IPS DF 4.7 (cell line): ENCODE results near the gene PAX7.

Source experiments
- DNase-seq: peaks from one replicate; pipeline ENCODE4 v3.0.0-alpha.2; 2013; ENCODE audit warnings: low spot score; ENCODE audit errors: extremely low read depth

PAX7 gene

DNA sequence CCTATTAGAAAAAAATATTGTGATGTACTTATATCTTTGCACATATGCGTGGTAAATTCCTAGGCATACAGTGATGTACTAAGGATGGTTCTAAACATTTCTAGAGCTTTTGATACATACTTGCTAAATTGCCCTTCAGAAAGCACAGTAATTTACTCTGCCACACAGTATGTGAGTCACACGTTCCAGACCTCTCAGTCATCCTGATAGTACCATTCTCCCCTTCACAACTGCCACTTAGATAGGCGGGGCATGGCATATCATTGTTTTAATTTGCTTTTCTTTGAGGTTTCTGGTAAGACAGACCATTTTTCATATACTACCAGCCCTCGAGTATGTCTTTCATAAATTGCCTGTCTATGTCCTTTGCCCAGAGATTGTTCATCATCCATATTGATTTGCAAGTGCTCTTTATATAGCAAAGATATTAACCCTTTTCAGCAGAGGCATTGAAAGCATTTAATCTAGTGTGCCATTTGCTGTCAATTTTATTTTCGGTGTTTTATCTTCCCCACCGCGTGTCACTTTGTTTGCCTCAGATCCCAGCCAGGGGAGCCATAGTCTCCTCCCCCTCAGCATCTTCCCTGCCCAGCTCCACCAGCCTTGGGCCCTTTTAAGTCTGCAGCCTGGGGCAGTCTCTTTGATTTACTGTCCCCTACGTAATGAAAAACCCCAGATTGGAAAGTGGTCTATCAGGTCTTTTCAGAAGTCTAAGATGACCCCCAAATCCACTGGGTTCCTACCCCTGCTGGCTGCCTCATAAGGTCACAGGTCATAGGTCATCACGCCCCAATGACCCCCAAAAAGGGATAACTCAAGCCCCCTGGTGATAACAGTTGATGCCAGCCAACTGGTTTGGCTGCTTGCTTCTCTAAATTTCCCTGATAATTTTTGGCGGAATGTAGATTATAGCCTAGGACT, 11.8 kb upstream of the PAX7 start:
- no peak for DNase-seq

DNA sequence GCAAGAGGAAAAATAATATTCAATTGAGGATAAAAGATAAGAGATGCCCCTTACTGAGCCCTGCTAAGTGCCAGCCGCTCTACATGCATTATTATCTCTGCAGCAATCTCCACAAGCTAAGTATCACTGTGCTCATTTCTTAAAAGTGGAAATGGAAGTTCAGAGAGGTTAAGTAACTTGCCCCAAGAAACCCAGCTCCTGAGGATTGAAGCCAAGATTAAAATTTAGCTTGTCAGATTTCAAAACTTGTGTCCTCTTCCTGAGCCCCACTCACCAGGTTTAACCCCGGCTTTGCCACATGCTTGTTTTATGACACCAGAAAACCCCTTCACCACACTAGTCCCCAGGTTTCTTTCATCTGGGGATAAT, 11.2 kb upstream of the PAX7 start:
- no peak for DNase-seq

DNA sequence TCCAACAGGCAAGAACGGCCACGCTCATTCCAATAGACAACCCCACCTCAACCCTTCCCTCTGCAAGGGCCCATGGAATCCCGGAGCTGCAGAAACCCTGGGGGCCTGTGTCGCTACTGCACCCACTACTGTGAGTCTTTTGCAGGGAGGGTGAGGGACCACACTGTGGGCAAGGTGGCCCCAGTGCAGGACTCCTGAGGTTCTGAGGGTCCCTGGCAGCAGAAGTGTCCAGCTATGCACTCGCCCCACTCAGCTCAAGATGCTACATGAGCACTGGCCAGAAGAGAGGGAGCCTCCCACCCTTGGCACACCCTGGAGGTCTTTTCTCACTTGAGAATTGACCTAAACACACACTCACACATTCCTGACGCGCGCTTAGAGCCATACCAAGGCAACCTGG, 2.1 kb upstream of the PAX7 start:
- no peak for DNase-seq

- DNase-seq: no peak
These were observed 761 bp upstream of the PAX7 start for GRCh38 chr1:18629659-18630510.

DNA sequence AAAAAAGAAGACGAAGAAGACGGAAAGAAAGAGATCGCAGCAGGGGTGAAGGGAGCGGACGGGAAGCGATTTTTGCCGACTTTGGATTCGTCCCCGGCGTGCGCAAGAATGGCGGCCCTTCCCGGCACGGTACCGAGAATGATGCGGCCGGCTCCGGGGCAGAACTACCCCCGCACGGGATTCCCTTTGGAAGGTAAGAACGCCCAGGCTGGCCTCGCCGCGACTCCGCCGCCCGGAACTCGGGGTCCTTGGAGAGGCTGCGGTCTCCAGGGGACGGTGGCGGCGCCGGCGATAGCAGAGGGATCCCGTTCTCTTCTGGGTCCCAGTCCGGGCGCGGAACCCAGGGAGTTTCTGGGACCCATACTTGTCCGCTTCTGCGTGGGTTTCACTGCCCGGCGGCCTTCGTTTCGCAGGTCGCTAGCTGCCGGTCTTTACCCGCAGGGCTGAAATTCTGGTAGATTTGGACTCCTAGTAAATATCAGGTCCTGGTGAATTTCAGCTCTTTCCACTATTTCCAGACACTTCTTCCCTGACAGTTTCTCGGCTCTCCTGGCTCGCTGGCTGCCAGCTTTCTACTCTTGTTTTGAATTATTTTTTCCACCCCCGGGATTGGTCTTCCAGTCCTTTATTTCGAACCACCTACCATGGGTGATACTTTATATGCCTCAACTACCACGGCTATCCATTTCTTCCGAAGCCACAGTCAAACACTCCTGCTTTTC, 1.0 kb downstream of the PAX7 start:
- DNase-seq: no peak

- no peak for DNase-seq
These were observed 1.6 kb downstream of the PAX7 start for GRCh38 chr1:18632218-18632588.

DNA sequence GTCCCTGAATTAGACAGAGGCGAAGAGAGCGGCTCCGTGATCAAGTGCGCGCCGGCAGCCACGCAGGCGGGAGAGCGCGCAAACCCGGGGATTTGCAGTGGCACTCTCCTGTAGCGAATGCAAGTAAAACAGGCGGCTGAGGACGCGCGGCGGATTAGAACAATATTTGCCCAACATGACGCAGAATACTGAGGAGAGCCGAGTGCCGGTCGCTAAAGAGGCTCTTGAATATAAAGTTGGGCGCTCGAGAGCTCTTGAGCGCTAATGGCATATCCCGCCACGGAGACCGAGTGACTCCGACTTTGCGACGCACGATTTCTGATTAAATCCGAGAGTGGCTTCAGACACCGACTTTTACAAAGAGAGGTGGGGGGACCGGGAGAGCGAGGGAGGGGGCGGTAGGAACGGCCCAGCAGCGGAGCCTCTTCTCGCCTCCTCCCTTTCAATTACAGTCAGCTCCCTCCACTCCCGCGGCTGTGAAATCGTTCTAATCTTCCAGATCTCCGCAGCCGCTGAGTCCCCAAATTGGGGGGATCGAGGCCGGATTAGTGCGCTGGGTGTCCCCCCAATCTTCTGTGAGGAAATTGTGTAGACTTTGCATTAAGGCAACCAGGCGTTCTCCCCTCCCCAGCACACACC, 2.3 kb downstream of the PAX7 start:
- no peak for DNase-seq

- no peak for DNase-seq
These were observed 2.9 kb downstream of the PAX7 start for GRCh38 chr1:18633422-18634155.

- DNase-seq: no peak
These were observed 3.6 kb downstream of the PAX7 start for GRCh38 chr1:18634276-18634675.

DNA sequence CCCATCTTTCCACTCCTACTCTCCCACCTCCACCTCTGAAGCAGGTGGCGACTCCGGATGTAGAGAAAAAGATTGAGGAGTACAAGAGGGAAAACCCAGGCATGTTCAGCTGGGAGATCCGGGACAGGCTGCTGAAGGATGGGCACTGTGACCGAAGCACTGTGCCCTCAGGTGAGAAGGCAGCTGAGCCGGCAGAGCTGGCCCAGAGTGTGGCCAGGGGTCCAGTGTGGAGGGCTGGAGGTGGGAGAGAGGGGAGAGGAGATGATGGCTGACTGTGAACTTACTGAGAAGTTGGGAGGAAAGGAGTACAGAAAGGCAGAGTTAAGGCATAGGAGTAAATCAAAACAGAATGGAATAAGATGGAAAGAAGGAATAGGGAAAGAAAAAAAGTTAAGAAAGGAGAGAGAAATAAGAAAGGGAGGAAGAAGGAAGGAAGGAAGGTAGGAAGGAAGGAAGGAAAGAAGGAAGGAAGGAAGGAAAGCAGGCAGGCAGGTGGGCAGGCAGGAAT, 4.5 kb downstream of the PAX7 start:
- no peak for DNase-seq

- DNase-seq: no peak
These were observed 5.4 kb downstream of the PAX7 start for GRCh38 chr1:18635891-18636595.

DNA sequence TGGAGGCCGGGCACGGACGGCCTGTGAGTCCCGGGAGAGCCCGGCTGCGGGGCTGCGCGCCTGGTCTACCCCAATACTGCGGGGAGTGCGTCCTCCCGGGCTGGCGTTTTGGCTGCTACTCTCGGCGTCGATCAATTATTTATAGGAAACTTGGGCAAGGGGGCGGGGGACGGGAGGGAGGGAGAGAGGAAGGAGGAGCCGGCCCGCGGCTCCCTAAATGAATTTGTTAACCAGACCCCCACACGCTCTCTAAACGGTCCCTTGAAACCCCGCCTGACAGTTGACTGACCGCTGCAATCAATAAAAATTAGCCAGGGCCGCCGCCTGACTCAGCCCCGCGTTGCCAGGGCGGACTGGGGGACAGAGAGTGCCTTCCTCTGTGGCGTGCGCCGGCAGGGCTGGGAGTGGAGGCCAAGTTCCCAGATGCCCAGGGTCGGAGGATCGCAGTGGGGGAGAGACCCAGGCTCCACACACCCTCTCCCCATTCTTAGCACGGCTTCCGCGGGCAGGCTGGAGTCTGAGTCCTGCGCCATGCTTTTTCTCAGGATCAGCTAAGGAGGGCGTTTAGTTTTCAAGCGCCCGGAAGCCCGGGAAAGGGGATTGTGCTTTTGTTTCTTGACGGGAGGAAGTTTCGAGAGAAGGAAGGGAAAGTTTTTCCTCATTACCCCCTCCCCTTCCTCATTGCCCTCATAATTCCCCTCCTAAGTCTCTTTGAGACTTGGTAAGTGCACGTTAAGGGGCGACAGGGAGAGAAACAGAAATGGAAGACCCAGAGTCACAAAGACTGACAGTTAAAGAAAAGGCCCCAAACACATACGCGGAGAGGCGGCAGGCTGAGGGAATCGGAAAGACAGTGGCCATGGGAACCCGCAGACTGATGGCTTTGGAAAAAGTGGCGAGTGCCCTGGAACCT, 6.2 kb downstream of the PAX7 start:
- DNase-seq: no peak

DNA sequence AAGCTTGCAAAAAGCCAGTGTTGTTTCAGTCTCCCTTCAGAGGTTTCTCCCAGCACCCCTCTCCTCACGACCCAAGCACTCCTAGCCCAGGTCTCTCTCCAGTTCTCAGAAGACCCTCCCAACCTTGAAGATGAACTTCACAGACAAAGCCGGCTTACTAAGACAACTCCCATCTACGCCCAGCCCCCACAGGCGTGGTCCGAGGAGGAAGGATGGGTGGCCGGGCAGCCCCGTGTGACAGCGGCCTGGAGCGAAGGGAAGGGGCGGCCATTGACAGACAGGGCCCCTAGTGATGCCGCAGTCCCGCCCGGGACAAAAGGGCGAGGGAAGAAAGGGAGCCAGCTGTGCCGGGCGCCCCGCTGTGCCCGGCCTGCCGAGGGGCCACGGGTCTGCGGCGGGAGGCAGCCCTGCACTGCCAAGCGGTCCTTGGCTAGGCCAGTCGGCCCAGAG, 6.9 kb downstream of the PAX7 start:
- no peak for DNase-seq

GRCh38 chr1:18637962-18638834, 7.6 kb downstream of the PAX7 start:
- no peak for DNase-seq

- no peak for DNase-seq
These were observed 8.3 kb downstream of the PAX7 start for GRCh38 chr1:18638835-18639364.

- no peak for DNase-seq
These were observed 8.9 kb downstream of the PAX7 start for GRCh38 chr1:18639368-18640055.
